Measurements from ENCODE around the gene AGTR2.

- TF ChIP-seq EP300 (IDR thresholded peaks at IDR 0.05), result no peak
- TF ChIP-seq, protein P1, sequence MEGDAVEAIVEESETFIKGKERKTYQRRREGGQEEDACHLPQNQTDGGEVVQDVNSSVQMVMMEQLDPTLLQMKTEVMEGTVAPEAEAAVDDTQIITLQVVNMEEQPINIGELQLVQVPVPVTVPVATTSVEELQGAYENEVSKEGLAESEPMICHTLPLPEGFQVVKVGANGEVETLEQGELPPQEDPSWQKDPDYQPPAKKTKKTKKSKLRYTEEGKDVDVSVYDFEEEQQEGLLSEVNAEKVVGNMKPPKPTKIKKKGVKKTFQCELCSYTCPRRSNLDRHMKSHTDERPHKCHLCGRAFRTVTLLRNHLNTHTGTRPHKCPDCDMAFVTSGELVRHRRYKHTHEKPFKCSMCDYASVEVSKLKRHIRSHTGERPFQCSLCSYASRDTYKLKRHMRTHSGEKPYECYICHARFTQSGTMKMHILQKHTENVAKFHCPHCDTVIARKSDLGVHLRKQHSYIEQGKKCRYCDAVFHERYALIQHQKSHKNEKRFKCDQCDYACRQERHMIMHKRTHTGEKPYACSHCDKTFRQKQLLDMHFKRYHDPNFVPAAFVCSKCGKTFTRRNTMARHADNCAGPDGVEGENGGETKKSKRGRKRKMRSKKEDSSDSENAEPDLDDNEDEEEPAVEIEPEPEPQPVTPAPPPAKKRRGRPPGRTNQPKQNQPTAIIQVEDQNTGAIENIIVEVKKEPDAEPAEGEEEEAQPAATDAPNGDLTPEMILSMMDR (IDR thresholded peaks at IDR 0.05), result no peak
These were observed 35.3 kb upstream of the AGTR2 start for GRCh38 chrX:116135277-116135676.
